Right lobe of liver (tissue), 4 donors: ENCODE results near the gene DDR2.

Experiments used
- CTCF ChIP-seq, 4 donors: fragments of 200-600 bp in 3 of 4; fragments of 450-650 bp in 1 of 4; IDR thresholded peaks; one replicate each; pipeline versions ENCODE4 v1.5.1 to v1.8.0; 2016 to 2022; ENCODE audit warnings: antibody characterized with exemption in 4 of 4, mild to moderate bottlenecking in 2 of 4
- POLR2A ChIP-seq: fragments of 450-650 bp; IDR thresholded peaks from one replicate; pipeline ENCODE4 v1.6.1; 2017; ENCODE audit warnings: antibody characterized with exemption, mild to moderate bottlenecking
- donor health status: DM: no; HTN: no; CAD: no.
- donor health status: DM: no; HTN: no; CAD: no.
- donor health status: DM: no; HTN: yes; CAD: no.

GRCh38 chr1:162703708-162704107, 71.4 kb downstream of the DDR2 start:
- TF ChIP-seq CTCF (IDR thresholded peaks at IDR 0.05) = no peak
- no peak for TF ChIP-seq POLR2A
